ENCODE results near the gene JPH2. TPM values are rescaled to one million over a fixed set of nuclear protein-coding genes. Genes with fewer than 3 reads are reported as not detected.

The JPH2 gene
- total RNA-seq, 1 donor from 2014 or later = 18.5 TPM

DNA sequence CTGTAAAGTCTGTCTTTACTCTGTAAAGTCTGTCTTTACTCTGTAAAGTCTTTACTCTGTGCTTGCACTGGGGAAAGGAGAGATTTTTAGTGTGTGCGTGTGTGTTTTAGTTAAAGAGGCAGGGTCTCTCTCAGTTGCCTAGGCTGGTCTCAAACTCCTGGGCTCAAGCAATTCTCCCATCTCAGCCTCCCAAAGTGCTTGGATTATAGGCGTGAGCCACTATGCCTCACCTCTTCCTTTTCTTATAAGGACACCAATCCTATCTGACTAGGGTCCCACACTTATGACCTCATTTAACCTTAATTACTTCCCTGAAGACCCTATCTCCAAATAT lies 93.8 kb downstream of the JPH2 start:
- TF ChIP-seq, protein P1, sequence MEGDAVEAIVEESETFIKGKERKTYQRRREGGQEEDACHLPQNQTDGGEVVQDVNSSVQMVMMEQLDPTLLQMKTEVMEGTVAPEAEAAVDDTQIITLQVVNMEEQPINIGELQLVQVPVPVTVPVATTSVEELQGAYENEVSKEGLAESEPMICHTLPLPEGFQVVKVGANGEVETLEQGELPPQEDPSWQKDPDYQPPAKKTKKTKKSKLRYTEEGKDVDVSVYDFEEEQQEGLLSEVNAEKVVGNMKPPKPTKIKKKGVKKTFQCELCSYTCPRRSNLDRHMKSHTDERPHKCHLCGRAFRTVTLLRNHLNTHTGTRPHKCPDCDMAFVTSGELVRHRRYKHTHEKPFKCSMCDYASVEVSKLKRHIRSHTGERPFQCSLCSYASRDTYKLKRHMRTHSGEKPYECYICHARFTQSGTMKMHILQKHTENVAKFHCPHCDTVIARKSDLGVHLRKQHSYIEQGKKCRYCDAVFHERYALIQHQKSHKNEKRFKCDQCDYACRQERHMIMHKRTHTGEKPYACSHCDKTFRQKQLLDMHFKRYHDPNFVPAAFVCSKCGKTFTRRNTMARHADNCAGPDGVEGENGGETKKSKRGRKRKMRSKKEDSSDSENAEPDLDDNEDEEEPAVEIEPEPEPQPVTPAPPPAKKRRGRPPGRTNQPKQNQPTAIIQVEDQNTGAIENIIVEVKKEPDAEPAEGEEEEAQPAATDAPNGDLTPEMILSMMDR (IDR thresholded peaks at IDR 0.05; ENCODE audit: insufficient read depth, low read depth, low read length) = no peak
- TF ChIP-seq EZH2 (IDR thresholded peaks at IDR 0.05; ENCODE audit: insufficient read depth, low read length) = no peak
- FAIRE-seq = no peak
- Mint-ChIP-seq H3K9me3 (ENCODE audit: unreplicated experiment) (no peaks in the 10 kb centered on the region), H3K27me3 (ENCODE audit: low read depth, unreplicated experiment) (peaks cover 7% of the 10 kb centered on the region), H3K27ac (ENCODE audit: unreplicated experiment) (no peak overlapping the region), H3K4me1 (ENCODE audit: low read depth, unreplicated experiment) (peaks cover 4% of the 10 kb centered on the region), H3K4me3 (ENCODE audit: unreplicated experiment) (no peak overlapping the region), H3K36me3 (ENCODE audit: low read depth, unreplicated experiment) (no peaks in the 10 kb centered on the region)
- Histone ChIP-seq H3K4me2 (ENCODE audit: low read length) (no peak overlapping the region), H3K27ac (ENCODE audit: low read depth, low read length) (no peak overlapping the region), H3K4me1 (ENCODE audit: insufficient read depth, low read length) (peaks cover 5% of the 10 kb centered on the region), H2AFZ (ENCODE audit: low read depth, low read length) (no peak overlapping the region), H3K9ac (ENCODE audit: low read length) (no peak overlapping the region), H3K27me3 (ENCODE audit: insufficient read depth, low read length) (no peaks in the 10 kb centered on the region), H3K9me3 (ENCODE audit: insufficient read depth, low read depth, low read length) (no peaks in the 10 kb centered on the region), H3K4me3 (ENCODE audit: insufficient read depth, low read depth, low read length) (no peak overlapping the region), H3K36me3 (ENCODE audit: insufficient read depth, low read length) (no peaks in the 10 kb centered on the region), H3K79me2 (ENCODE audit: insufficient read depth, low read length) (no peaks in the 10 kb centered on the region), H4K20me1 (ENCODE audit: insufficient read depth, low read length) (no peaks in the 10 kb centered on the region)
- DNase-seq (ENCODE audit: low read depth) = no peak

DNA sequence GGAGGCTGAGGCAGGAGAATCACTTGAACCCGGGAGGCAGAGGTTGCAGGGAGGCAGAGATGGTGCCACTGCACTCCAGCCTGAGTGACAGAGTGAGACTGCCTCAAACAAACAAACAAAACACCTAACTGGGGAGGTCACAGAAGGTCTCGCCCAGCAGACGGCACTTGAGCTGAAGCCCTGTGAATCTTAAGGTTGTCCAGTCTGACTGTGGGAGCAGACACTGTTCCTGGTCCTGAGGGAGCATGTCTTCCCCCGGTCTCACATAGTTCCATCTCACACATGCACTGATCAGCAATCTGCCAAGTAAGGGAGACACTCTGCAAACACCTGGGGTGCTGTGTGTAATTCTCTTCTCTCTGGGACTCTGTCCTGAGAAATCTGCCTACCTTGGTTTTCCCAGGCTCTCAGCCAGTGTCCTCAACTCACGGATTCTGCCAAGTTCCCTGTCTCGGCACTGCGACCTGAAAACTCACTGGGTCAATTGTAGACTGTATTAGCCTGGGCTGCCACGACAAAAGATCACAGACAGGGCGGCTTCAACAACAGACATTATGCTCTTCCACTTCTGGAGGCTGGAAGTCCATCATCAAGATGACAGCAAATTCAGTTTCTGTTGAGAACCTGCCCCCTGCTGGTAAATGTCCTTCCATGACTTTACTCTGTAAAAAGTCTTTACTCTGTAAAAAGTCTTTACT lies 94.3 kb downstream of the JPH2 start:
- H3K27me3 ChIP-seq (ENCODE audit: insufficient read depth, low read length) = no peaks in the 10 kb centered on the region
- H3K4me1 ChIP-seq (ENCODE audit: insufficient read depth, low read length) = peaks cover 5% of the 10 kb centered on the region
- no peaks in the 10 kb centered on the region for H3K4me1 Mint-ChIP-seq (ENCODE audit: low read depth, unreplicated experiment)
- peaks cover 7% of the 10 kb centered on the region for H3K27me3 Mint-ChIP-seq (ENCODE audit: low read depth, unreplicated experiment)
- H3K9me3 ChIP-seq (ENCODE audit: insufficient read depth, low read depth, low read length) = no peaks in the 10 kb centered on the region
- H3K4me3 ChIP-seq (ENCODE audit: insufficient read depth, low read depth, low read length) = no peak overlapping the region
- no peaks in the 10 kb centered on the region for H3K36me3 ChIP-seq (ENCODE audit: insufficient read depth, low read length)
- no peak overlapping the region for H3K4me2 ChIP-seq (ENCODE audit: low read length)
- no peaks in the 10 kb centered on the region for H4K20me1 ChIP-seq (ENCODE audit: insufficient read depth, low read length)
- no peaks in the 10 kb centered on the region for H3K9me3 Mint-ChIP-seq (ENCODE audit: unreplicated experiment)
- H3K36me3 Mint-ChIP-seq (ENCODE audit: low read depth, unreplicated experiment) = no peaks in the 10 kb centered on the region
- no peak overlapping the region for H3K4me3 Mint-ChIP-seq (ENCODE audit: unreplicated experiment)
- H3K79me2 ChIP-seq (ENCODE audit: insufficient read depth, low read length) = no peaks in the 10 kb centered on the region
- TF ChIP-seq EZH2 (IDR thresholded peaks at IDR 0.05; ENCODE audit: insufficient read depth, low read length) = no peak
- TF ChIP-seq, protein P1 (IDR thresholded peaks at IDR 0.05; ENCODE audit: insufficient read depth, low read depth, low read length) = peak; percentile 58
- no peak overlapping the region for H3K27ac ChIP-seq (ENCODE audit: low read depth, low read length)
- H2AFZ ChIP-seq (ENCODE audit: low read depth, low read length) = no peak overlapping the region
- no peak overlapping the region for H3K27ac Mint-ChIP-seq (ENCODE audit: unreplicated experiment)
- H3K9ac ChIP-seq (ENCODE audit: low read length) = no peak overlapping the region
- peak; percentile 34 for FAIRE-seq
- DNase-seq (ENCODE audit: low read depth) = peak; percentile 20

DNA sequence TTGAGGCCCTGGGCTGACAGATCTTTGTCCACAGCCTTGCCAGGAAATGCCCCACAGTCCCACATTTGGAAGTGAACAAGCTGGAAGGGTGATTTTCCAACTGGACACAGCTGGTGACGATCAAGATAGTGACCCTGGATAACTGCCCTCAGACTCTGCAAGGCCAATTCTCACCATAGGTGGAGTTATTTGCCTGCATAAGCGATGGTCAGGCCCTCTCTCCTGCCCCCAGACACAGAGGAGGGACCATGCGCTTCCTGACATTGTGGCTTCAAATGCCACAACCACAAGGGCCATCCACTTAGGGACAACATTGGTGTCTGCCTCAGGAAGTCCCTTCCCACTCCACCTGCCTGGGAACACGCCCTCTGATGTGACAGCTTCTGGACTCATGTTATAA lies 96.0 kb downstream of the JPH2 start:
- Histone ChIP-seq H3K27me3 (ENCODE audit: insufficient read depth, low read length) (no peaks in the 10 kb centered on the region), H3K4me3 (ENCODE audit: insufficient read depth, low read depth, low read length) (no peak overlapping the region), H3K4me2 (ENCODE audit: low read length) (no peak overlapping the region), H3K9me3 (ENCODE audit: insufficient read depth, low read depth, low read length) (no peaks in the 10 kb centered on the region), H3K27ac (ENCODE audit: low read depth, low read length) (no peak overlapping the region), H3K9ac (ENCODE audit: low read length) (no peak overlapping the region), H3K36me3 (ENCODE audit: insufficient read depth, low read length) (no peaks in the 10 kb centered on the region), H4K20me1 (ENCODE audit: insufficient read depth, low read length) (no peaks in the 10 kb centered on the region), H3K4me1 (ENCODE audit: insufficient read depth, low read length) (peaks cover 5% of the 10 kb centered on the region), H2AFZ (ENCODE audit: low read depth, low read length) (no peak overlapping the region), H3K79me2 (ENCODE audit: insufficient read depth, low read length) (no peaks in the 10 kb centered on the region)
- Mint-ChIP-seq H3K36me3 (ENCODE audit: low read depth, unreplicated experiment) (no peaks in the 10 kb centered on the region), H3K4me3 (ENCODE audit: unreplicated experiment) (no peak overlapping the region), H3K27me3 (ENCODE audit: low read depth, unreplicated experiment) (peaks cover 10% of the 10 kb centered on the region), H3K9me3 (ENCODE audit: unreplicated experiment) (no peaks in the 10 kb centered on the region), H3K4me1 (ENCODE audit: low read depth, unreplicated experiment) (no peaks in the 10 kb centered on the region), H3K27ac (ENCODE audit: unreplicated experiment) (no peak overlapping the region)
- FAIRE-seq (no peak), DNase-seq (ENCODE audit: low read depth) (no peak)
- TF ChIP-seq, protein P1 (IDR thresholded peaks at IDR 0.05; ENCODE audit: insufficient read depth, low read depth, low read length) = no peak
- TF ChIP-seq EZH2 (IDR thresholded peaks at IDR 0.05; ENCODE audit: insufficient read depth, low read length) = no peak
